SK-N-SH treated with all-trans-retinoic acid at 6 μM for 48 hours (cell line): ENCODE measurements around the gene TARBP1.

Source experiments
- ATAC-seq: fragments of 200-7000 bp; cut with Tn5 transposase; 3 replicates; pipeline ENCODE4 v1.9.1; 2020; ENCODE audit warnings: mild to moderate bottlenecking, moderate library complexity
- ARNTL ChIP-seq: fragments of 450-650 bp; formaldehyde crosslinking; IDR thresholded peaks from 2 replicates; pipeline ENCODE4 v1.5.0; 2020; ENCODE audit warnings: low read depth, mild to moderate bottlenecking, moderate library complexity, borderline replicate concordance
- BACH2 ChIP-seq: fragments of 250-450 bp; sonication (Bioruptor Pico); IDR thresholded peaks from 2 replicates; pipeline ENCODE4 v1.9.0; 2021; ENCODE audit warnings: mild to moderate bottlenecking, borderline replicate concordance
- CSDC2 ChIP-seq: fragments of 250-450 bp; sonication (Bioruptor Pico); IDR thresholded peaks from 2 replicates; pipeline ENCODE4 v1.5.0; 2020; ENCODE audit warnings: mild to moderate bottlenecking, moderate library complexity
- ESRRG ChIP-seq: fragments of 250-450 bp; sonication (Bioruptor Pico); IDR thresholded peaks from 2 replicates; pipeline ENCODE4 v1.6.1; 2021; ENCODE audit warnings: mild to moderate bottlenecking
- GLIS3 ChIP-seq: fragments of 250-450 bp; sonication (Bioruptor Pico); IDR thresholded peaks from 2 replicates; pipeline ENCODE4 v1.5.0; 2020; ENCODE audit warnings: mild to moderate bottlenecking, moderate library complexity
- ISL1 ChIP-seq: fragments of 250-450 bp; sonication (Bioruptor Pico); IDR thresholded peaks from 2 replicates; pipeline ENCODE4 v2.1.2; 2022; ENCODE audit warnings: mild to moderate bottlenecking, moderate library complexity
- OSR1 ChIP-seq: fragments of 250-450 bp; sonication (Bioruptor Pico); IDR thresholded peaks from 2 replicates; pipeline ENCODE4 v1.8.0; 2022; ENCODE audit warnings: moderate library complexity, mild to moderate bottlenecking, inconsistent platforms
- PATZ1 ChIP-seq: fragments of 250-450 bp; sonication (Bioruptor Pico); IDR thresholded peaks from 2 replicates; pipeline ENCODE4 v1.8.0; 2020; ENCODE audit warnings: mild to moderate bottlenecking, moderate library complexity, borderline replicate concordance
- POU6F1 ChIP-seq: fragments of 250-450 bp; sonication (Bioruptor Pico); IDR thresholded peaks from 2 replicates; pipeline ENCODE4 v1.8.0; 2021; ENCODE audit warnings: low read depth, mild to moderate bottlenecking, moderate library complexity, borderline replicate concordance
- PPARA ChIP-seq: fragments of 250-450 bp; sonication (Bioruptor Pico); IDR thresholded peaks from 2 replicates; pipeline ENCODE4 v1.5.0; 2020; ENCODE audit warnings: mild to moderate bottlenecking, borderline replicate concordance
- RARB ChIP-seq: fragments of 250-450 bp; sonication (Bioruptor Pico); IDR thresholded peaks from 2 replicates; pipeline ENCODE4 v1.8.0; 2021; ENCODE audit warnings: mild to moderate bottlenecking, moderate library complexity
- SNAI2 ChIP-seq: fragments of 250-450 bp; sonication (Bioruptor Pico); IDR thresholded peaks from 2 replicates; pipeline ENCODE4 v1.5.0; 2020; ENCODE audit warnings: mild to moderate bottlenecking, moderate library complexity
- TCF4 ChIP-seq: fragments of 250-450 bp; sonication (Bioruptor Pico); IDR thresholded peaks from 2 replicates; pipeline ENCODE4 v1.8.0; 2021; ENCODE audit warnings: mild to moderate bottlenecking, moderate library complexity, borderline replicate concordance
- TOX ChIP-seq: fragments of 250-450 bp; sonication (Bioruptor Pico); IDR thresholded peaks from 2 replicates; pipeline ENCODE4 v1.8.0; 2021; ENCODE audit warnings: mild to moderate bottlenecking, moderate library complexity, borderline replicate concordance
- ZFP3 ChIP-seq: fragments of 250-450 bp; sonication (Bioruptor Pico); IDR thresholded peaks from 2 replicates; pipeline ENCODE4 v1.5.0; 2020; ENCODE audit warnings: mild to moderate bottlenecking, moderate library complexity
- ZFP30 ChIP-seq: fragments of 450-650 bp; formaldehyde crosslinking; IDR thresholded peaks from 2 replicates; pipeline ENCODE4 v1.5.0; 2022; ENCODE audit warnings: mild to moderate bottlenecking, moderate library complexity
- ZNF565 ChIP-seq: fragments of 450-650 bp; formaldehyde crosslinking; conservative IDR thresholded peaks from 2 replicates; pipeline ENCODE4 v1.5.0; 2020; ENCODE audit warnings: low read depth, mild to moderate bottlenecking, moderate library complexity
- ZNF70 ChIP-seq: fragments of 450-650 bp; formaldehyde crosslinking; IDR thresholded peaks from 2 replicates; pipeline ENCODE4 v1.5.0; 2020; ENCODE audit warnings: mild to moderate bottlenecking, moderate library complexity
- ZNF8 ChIP-seq: fragments of 450-650 bp; formaldehyde crosslinking; IDR thresholded peaks from 2 replicates; pipeline ENCODE4 v1.5.0; 2020; ENCODE audit warnings: mild to moderate bottlenecking, moderate library complexity
- TF ChIP-seq, protein P1 (sequence below): fragments of 250-450 bp; sonication (Bioruptor Pico); IDR thresholded peaks from 2 replicates; pipeline ENCODE4 v1.5.0; 2020; ENCODE audit warnings: mild to moderate bottlenecking, moderate library complexity
- TF ChIP-seq, protein P2 (sequence below): fragments of 250-450 bp; sonication (Bioruptor Pico); IDR thresholded peaks from 2 replicates; pipeline ENCODE4 v1.5.1; 2021; ENCODE audit warnings: mild to moderate bottlenecking, moderate library complexity
- TF ChIP-seq, protein P3 (sequence below): fragments of 250-450 bp; sonication (Bioruptor Pico); IDR thresholded peaks from 2 replicates; pipeline ENCODE4 v1.5.1; 2020; ENCODE audit warnings: low read depth, mild to moderate bottlenecking, moderate library complexity

The TARBP1 gene

DNA sequence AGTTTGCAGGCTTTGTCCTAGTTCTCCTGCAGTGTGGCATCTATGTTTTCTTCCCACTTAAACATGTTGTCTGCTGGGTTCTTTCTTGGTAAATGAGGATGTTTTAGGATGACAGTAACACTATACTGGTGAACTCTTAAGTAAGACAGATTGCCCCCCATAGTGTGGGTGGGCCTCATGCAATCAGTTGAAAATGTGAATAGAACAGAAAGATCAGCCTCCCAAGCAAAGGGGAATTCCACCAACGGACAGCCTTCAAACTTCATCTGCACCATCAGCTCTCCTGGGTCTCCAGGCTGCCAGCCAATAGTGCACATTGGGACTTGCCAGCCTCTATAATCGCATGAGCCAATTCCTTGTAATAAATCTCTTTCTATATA is 10.7 kb upstream of the TARBP1 start:
- no peak for ATAC-seq
- no peak for TF ChIP-seq TOX (CRISPR knock-in tag)
- TF ChIP-seq GLIS3 (CRISPR knock-in tag): no peak
- no peak for TF ChIP-seq SNAI2 (CRISPR knock-in tag)
- TF ChIP-seq CSDC2: no peak
- no peak for TF ChIP-seq ISL1 (CRISPR knock-in tag)
- TF ChIP-seq POU6F1: no peak
- TF ChIP-seq ZNF565 (CRISPR knock-in tag): no peak
- TF ChIP-seq ZNF70 (CRISPR knock-in tag): no peak
- no peak for TF ChIP-seq TCF4 (CRISPR knock-in tag)
- TF ChIP-seq, protein P1, sequence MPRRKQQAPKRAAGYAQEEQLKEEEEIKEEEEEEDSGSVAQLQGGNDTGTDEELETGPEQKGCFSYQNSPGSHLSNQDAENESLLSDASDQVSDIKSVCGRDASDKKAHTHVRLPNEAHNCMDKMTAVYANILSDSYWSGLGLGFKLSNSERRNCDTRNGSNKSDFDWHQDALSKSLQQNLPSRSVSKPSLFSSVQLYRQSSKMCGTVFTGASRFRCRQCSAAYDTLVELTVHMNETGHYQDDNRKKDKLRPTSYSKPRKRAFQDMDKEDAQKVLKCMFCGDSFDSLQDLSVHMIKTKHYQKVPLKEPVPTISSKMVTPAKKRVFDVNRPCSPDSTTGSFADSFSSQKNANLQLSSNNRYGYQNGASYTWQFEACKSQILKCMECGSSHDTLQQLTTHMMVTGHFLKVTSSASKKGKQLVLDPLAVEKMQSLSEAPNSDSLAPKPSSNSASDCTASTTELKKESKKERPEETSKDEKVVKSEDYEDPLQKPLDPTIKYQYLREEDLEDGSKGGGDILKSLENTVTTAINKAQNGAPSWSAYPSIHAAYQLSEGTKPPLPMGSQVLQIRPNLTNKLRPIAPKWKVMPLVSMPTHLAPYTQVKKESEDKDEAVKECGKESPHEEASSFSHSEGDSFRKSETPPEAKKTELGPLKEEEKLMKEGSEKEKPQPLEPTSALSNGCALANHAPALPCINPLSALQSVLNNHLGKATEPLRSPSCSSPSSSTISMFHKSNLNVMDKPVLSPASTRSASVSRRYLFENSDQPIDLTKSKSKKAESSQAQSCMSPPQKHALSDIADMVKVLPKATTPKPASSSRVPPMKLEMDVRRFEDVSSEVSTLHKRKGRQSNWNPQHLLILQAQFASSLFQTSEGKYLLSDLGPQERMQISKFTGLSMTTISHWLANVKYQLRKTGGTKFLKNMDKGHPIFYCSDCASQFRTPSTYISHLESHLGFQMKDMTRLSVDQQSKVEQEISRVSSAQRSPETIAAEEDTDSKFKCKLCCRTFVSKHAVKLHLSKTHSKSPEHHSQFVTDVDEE (CRISPR knock-in tag): no peak
- TF ChIP-seq, protein P2, sequence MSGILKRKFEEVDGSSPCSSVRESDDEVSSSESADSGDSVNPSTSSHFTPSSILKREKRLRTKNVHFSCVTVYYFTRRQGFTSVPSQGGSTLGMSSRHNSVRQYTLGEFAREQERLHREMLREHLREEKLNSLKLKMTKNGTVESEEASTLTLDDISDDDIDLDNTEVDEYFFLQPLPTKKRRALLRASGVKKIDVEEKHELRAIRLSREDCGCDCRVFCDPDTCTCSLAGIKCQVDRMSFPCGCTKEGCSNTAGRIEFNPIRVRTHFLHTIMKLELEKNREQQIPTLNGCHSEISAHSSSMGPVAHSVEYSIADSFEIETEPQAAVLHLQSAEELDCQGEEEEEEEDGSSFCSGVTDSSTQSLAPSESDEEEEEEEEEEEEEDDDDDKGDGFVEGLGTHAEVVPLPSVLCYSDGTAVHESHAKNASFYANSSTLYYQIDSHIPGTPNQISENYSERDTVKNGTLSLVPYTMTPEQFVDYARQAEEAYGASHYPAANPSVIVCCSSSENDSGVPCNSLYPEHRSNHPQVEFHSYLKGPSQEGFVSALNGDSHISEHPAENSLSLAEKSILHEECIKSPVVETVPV (CRISPR knock-in tag): no peak
- TF ChIP-seq PPARA: no peak
- TF ChIP-seq ZNF8 (CRISPR knock-in tag): no peak
- no peak for TF ChIP-seq ZFP30
- TF ChIP-seq ESRRG: no peak
- no peak for TF ChIP-seq RARB (CRISPR knock-in tag)

DNA sequence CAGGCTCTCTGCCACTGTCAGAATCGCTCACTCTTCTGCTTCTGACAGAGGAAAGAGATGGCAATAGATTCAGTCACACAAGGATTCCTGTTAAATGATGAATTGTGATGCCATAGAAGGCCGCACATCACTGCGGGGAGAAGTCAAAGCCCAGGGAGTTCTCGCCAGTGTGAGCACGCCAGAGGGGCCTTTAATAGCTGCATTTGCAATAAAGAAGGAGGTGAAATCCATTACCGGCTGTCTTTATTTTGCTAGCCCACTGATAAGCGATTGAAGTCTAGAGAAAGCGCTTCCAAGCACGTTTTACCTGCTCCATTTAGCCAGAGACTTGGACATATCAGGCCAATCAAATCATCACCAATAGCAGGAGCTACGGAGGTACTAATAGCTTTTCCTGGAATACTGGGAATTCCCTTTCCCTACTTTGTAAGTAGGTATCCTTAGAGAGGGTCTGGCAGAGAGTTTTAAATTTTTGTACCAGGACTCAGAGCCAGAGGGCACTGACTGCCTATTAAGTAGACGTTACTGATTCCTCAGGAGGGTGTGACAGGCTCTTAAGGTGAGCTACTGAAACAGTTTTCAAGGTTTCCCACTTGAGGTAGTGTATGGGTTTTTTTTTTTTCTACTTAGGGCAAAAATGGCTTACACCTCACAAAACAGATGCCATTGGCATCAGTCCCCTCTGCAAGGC is 10.2 kb upstream of the TARBP1 start:
- TF ChIP-seq, protein P2 (CRISPR knock-in tag): no peak
- no peak for TF ChIP-seq ARNTL (CRISPR knock-in tag)
- no peak for TF ChIP-seq TCF4 (CRISPR knock-in tag)
- no peak for TF ChIP-seq PATZ1 (CRISPR knock-in tag)
- no peak for TF ChIP-seq SNAI2 (CRISPR knock-in tag)
- no peak for TF ChIP-seq POU6F1
- no peak for TF ChIP-seq ISL1 (CRISPR knock-in tag)
- TF ChIP-seq OSR1 (CRISPR knock-in tag): no peak
- TF ChIP-seq, protein P1 (CRISPR knock-in tag): no peak
- TF ChIP-seq ZNF565 (CRISPR knock-in tag): no peak
- TF ChIP-seq ZFP3 (CRISPR knock-in tag): no peak
- no peak for TF ChIP-seq BACH2 (CRISPR knock-in tag)
- no peak for TF ChIP-seq RARB (CRISPR knock-in tag)
- TF ChIP-seq ZNF70 (CRISPR knock-in tag): no peak
- TF ChIP-seq PPARA: no peak
- no peak for TF ChIP-seq TOX (CRISPR knock-in tag)
- TF ChIP-seq, protein P3, sequence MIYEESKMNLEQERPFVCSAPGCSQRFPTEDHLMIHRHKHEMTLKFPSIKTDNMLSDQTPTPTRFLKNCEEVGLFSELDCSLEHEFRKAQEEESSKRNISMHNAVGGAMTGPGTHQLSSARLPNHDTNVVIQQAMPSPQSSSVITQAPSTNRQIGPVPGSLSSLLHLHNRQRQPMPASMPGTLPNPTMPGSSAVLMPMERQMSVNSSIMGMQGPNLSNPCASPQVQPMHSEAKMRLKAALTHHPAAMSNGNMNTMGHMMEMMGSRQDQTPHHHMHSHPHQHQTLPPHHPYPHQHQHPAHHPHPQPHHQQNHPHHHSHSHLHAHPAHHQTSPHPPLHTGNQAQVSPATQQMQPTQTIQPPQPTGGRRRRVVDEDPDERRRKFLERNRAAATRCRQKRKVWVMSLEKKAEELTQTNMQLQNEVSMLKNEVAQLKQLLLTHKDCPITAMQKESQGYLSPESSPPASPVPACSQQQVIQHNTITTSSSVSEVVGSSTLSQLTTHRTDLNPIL (CRISPR knock-in tag): no peak
- TF ChIP-seq ZFP30: no peak
- TF ChIP-seq, all 23 proteins: peak for 0
- no peak for ATAC-seq
